ENCODE measurements around the gene EXOC6B. TPM values are rescaled to one million over a fixed set of nuclear protein-coding genes. Genes with fewer than 3 reads are reported as not detected.
A peak's percentile ranks its signal among the peaks of the same experiment; 100 is the strongest.

The EXOC6B gene
- total and polyA plus RNA-seq, 9 of the 15 experiments (the other 6 are each of a cell fraction or from before 2014, with no cell fraction given): 0.28 to 4.2 (median 2.0) TPM

- TF ChIP-seq SUPT5H (IDR thresholded peaks at IDR 0.05) (no peak), POLR2H (tag; IDR thresholded peaks at IDR 0.05; ENCODE audit: low read depth) (0 out of 2 replicates have a peak, but pooled peaks have one; percentile 21), TCF3 (CRISPR knock-in tag; IDR thresholded peaks at IDR 0.05) (no peak), FUS (optimal IDR thresholded peaks at IDR 0.05; ENCODE audit: low read depth, low read length) (no peak), POLR2AphosphoS2 (IDR thresholded peaks at IDR 0.05; ENCODE audit: low read length) (no peak), STAT5B (CRISPR knock-in tag; IDR thresholded peaks at IDR 0.05) (no peak)
Measured at GRCh38 chr2:72605836-72606442, 219.9 kb downstream of the EXOC6B start (continued).

GRCh38 chr2:72604468-72604867 lies 221.4 kb downstream of the EXOC6B start:
- Histone ChIP-seq H3K36me3 (ENCODE audit: control insufficient read depth, insufficient read depth, low read length) (no peaks in the 10 kb centered on the region), H3K9me1 (ENCODE audit: control insufficient read depth, insufficient read depth, low read length) (no peaks in the 10 kb centered on the region), H3K4me3 (no peak overlapping the region), H3K4me1 (replicated peaks in 1 of 2; ENCODE audit: control insufficient read depth in 2 of 2, insufficient read depth in 2 of 2, low read length in 2 of 2) (no peaks in the 10 kb centered on the region; a peak in 1 of 5 replicates), H3K4me2 (ENCODE audit: insufficient read depth, low read length) (no peak overlapping the region), H3K27me3 (ENCODE audit: control insufficient read depth in 2 of 2, insufficient read depth in 2 of 2, low read length in 2 of 2) (no peaks in the 10 kb centered on the region), H3K9me3 (replicated peaks; ENCODE audit: control insufficient read depth, insufficient read depth, low read depth, low read length) (no peaks in the 10 kb centered on the region), H2AFZ (ENCODE audit: low read depth, low read length) (no peak overlapping the region), H3K9ac (ENCODE audit: insufficient read depth in 1 of 2, low read depth in 2 of 2, low read length in 2 of 2) (no peak overlapping the region), H4K20me1 (replicated peaks; ENCODE audit: control insufficient read depth, insufficient read depth, low read length) (no peaks in the 10 kb centered on the region), H3K79me2 (ENCODE audit: control insufficient read depth, insufficient read depth, low read length) (no peaks in the 10 kb centered on the region), H3K27ac (ENCODE audit: extremely low read depth, low read depth, low read length) (no peak overlapping the region)
- no TSS peak for BruUV-seq (replicated peaks)
- no peak for FAIRE-seq
- intact Hi-C loops (cut with micrococcal nuclease) (loop anchor here (10.0 kb wide), 1 partner anchor 680 kb away; no protein-coding TSS in a partner anchor), in situ Hi-C loops (cut with MboI) (no loop called here)
- ChIA-PET POLR2A (no interaction called here), CTCF (ENCODE audit: low intra/inter-chr PET ratio) (interaction anchor here (1.1 kb wide), 1 partner anchor 681 kb away, joined by 3 read pairs; no protein-coding TSS in a partner anchor)
- ATAC-seq: no peak
- DNase-seq (ENCODE audit: extremely low read depth in 1 of 4, low spot score in 3 of 4): no peak
- no peak for TF ChIP-seq ZNF75A (CRISPR knock-in tag; IDR thresholded peaks at IDR 0.05)
- no peak for TF ChIP-seq ZNF764 (CRISPR knock-in tag; IDR thresholded peaks at IDR 0.05; ENCODE audit: low read depth)
- no peak for TF ChIP-seq VEZF1 (CRISPR knock-in tag; IDR thresholded peaks at IDR 0.05)
- no peak for TF ChIP-seq SMC3 (conservative IDR thresholded peaks at IDR 0.05; ENCODE audit: insufficient read depth, low read depth, low read length)
- no peak for TF ChIP-seq ATF7 (IDR thresholded peaks at IDR 0.05)
- no peak for TF ChIP-seq ZFPM2 (CRISPR knock-in tag; IDR thresholded peaks at IDR 0.05)
- TF ChIP-seq HDAC1 (IDR thresholded peaks at IDR 0.05): no peak
- no peak for TF ChIP-seq COPS2 (conservative IDR thresholded peaks at IDR 0.05)

Measured in K562 (cell line).